K562 (cell line): ENCODE data around the gene ANGPTL7. TPM values are rescaled to one million over a fixed set of nuclear protein-coding genes. Genes with fewer than 3 reads are reported as not detected.

ENCODE experiments used
- ATAC-seq: fragments of 200-7000 bp; cut with Tn5 transposase; 3 replicates; pipeline ENCODE4 v1.9.1; 2020; ENCODE audit warnings: moderate library complexity
- BruUV-seq: library from RNA; stranded (reverse); fragments of 400-500 nt; replicated peaks from 2 replicates; lab custom pipeline; 2021; lab: Mats Ljungman, UMichigan
- CTCF ChIA-PET: fragments of 300-600 bp; formaldehyde crosslinking; extraction: SDS; loops from one replicate; lab custom pipeline; 2021; ENCODE audit warnings: low intra/inter-chr PET ratio; lab: Yijun Ruan, JAX
- POLR2A ChIA-PET: fragments of 300-600, 350-650 bp; sonication (Branson Sonifier 250); formaldehyde crosslinking; extraction: SDS; loops from one replicate; lab custom pipeline; 2021; ENCODE audit warnings: antibody characterized with exemption, inconsistent platforms; lab: Yijun Ruan, JAX
- DNase-seq, 4 experiments: peaks; one replicate each; pipeline versions ENCODE4 v3.0.0 to v3.0.0-alpha.2; 2011 to 2018; ENCODE audit warnings: low spot score in 3 of 4, mixed read lengths in 3 of 4; ENCODE audit errors: extremely low read depth in 1 of 4
- FAIRE-seq: peaks from 2 replicates; lab custom pipeline; 2011; peaks lifted over from hg19 to GRCh38; lab: Jason Lieb, UNC
- H2AFZ ChIP-seq: 2 replicates; pipeline ENCODE4 v1.6.0; 2011; ENCODE audit warnings: low read depth, low read length, control low read depth, inconsistent platforms
- H3K27ac ChIP-seq: fragments of 200-600 bp; 3 replicates; pipeline ENCODE4 v1.8.0; 2011; ENCODE audit warnings: low read depth, mild to moderate bottlenecking, control low read depth, inconsistent platforms, low read length, moderate library complexity, mixed read lengths; ENCODE audit errors: extremely low read depth
- H3K27me3 ChIP-seq, 2 experiments: fragments of 300-600 bp in 1 of 2; 2 replicates in 1 of 2; 3 replicates in 1 of 2; pipeline versions ENCODE4 v1.6.0 to v1.8.0; 2011; ENCODE audit warnings: inconsistent platforms in 2 of 2, low read length in 2 of 2, mild to moderate bottlenecking in 1 of 2, mixed read lengths in 1 of 2, moderate library complexity in 1 of 2; ENCODE audit not compliant: control insufficient read depth in 2 of 2, insufficient read depth in 2 of 2
- H3K36me3 ChIP-seq: fragments of 300-600 bp; 3 replicates; pipeline ENCODE4 v1.8.0; 2011; ENCODE audit warnings: mild to moderate bottlenecking, low read length, inconsistent platforms; ENCODE audit not compliant: control insufficient read depth, insufficient read depth
- H3K4me1 ChIP-seq, 2 experiments: fragments of 200-600 bp in 1 of 2; replicated peaks in 1 of 2; 2 replicates in 1 of 2; 3 replicates in 1 of 2; pipeline versions ENCODE4 v1.5.1 to v1.8.0; 2011; ENCODE audit warnings: inconsistent platforms in 2 of 2, low read length in 2 of 2, mild to moderate bottlenecking in 1 of 2, mixed read lengths in 1 of 2, moderate library complexity in 1 of 2; ENCODE audit not compliant: control insufficient read depth in 2 of 2, insufficient read depth in 2 of 2
- H3K4me2 ChIP-seq: 2 replicates; pipeline ENCODE4 v1.6.1; 2011; ENCODE audit warnings: low read length, control low read depth, inconsistent platforms, mixed read lengths; ENCODE audit not compliant: insufficient read depth
- H3K4me3 ChIP-seq: fragments of 200-600 bp; sonication (generic), shearing (Covaris generic); 2 replicates; pipeline ENCODE4 v1.5.1; 2016; ENCODE audit warnings: control low read depth, inconsistent platforms
- H3K79me2 ChIP-seq: fragments of 200-600 bp; 3 replicates; pipeline ENCODE4 v1.8.0; 2011; ENCODE audit warnings: low read length, inconsistent platforms; ENCODE audit not compliant: control insufficient read depth, insufficient read depth
- H3K9ac ChIP-seq, 2 experiments: 2 replicates each; pipeline versions ENCODE4 v1.6.0 to v1.6.1; 2011; ENCODE audit warnings: low read depth in 2 of 2, low read length in 2 of 2, control low read depth in 1 of 2, inconsistent platforms in 1 of 2, mild to moderate bottlenecking in 1 of 2, mixed read lengths in 1 of 2; ENCODE audit not compliant: insufficient read depth in 1 of 2
- H3K9me1 ChIP-seq: one replicate; pipeline ENCODE4 v1.6.0; 2011; ENCODE audit warnings: inconsistent platforms, mild to moderate bottlenecking, low read length, moderate library complexity; ENCODE audit not compliant: control insufficient read depth, insufficient read depth
- H3K9me3 ChIP-seq: replicated peaks from 2 replicates; pipeline ENCODE4 v1.5.1; 2011; ENCODE audit warnings: low read depth, low read length, inconsistent platforms; ENCODE audit not compliant: control insufficient read depth, insufficient read depth
- H4K20me1 ChIP-seq: replicated peaks from 2 replicates; pipeline ENCODE4 v1.6.1; 2011; ENCODE audit warnings: low read length, inconsistent platforms, mixed read lengths; ENCODE audit not compliant: control insufficient read depth, insufficient read depth
- HMG20B ChIP-seq: fragments of 250-450 bp; sonication (Bioruptor Pico); IDR thresholded peaks from 2 replicates; pipeline ENCODE4 v1.5.0; 2021; ENCODE audit warnings: mild to moderate bottlenecking
- HOXB6 ChIP-seq: fragments of 250-450 bp; sonication (Bioruptor Pico); IDR thresholded peaks from 2 replicates; pipeline ENCODE4 v1.5.1; 2022; ENCODE audit warnings: mild to moderate bottlenecking, borderline replicate concordance
- NCOR1 ChIP-seq: fragments of 450-650 bp; IDR thresholded peaks from 2 replicates; pipeline ENCODE4 v1.6.1; 2016; ENCODE audit warnings: mild to moderate bottlenecking, moderate library complexity
- RAD21 ChIP-seq, 2 experiments: fragments of 250-450 bp in 1 of 2; fragments of 450-650 bp in 1 of 2; sonication (Bioruptor Pico) in 1 of 2; formaldehyde crosslinking in 1 of 2; IDR thresholded peaks in 1 of 2; conservative IDR thresholded peaks in 1 of 2; 2 replicates each; pipeline versions ENCODE4 v1.4.0 to v1.8.0; 2020 to 2022; ENCODE audit warnings: mild to moderate bottlenecking in 2 of 2, moderate library complexity in 1 of 2
- WGBS: fragments of 100-300 bp; shearing (Covaris generic); methylation state at CpG from one replicate; pipeline ENCODE4 v1.1.6; 2016; ENCODE audit warnings: low coverage, mixed read lengths; ENCODE audit not compliant: insufficient coverage; ENCODE audit errors: missing lambda C conversion rate; 5-methylcytosine and 5-hydroxymethylcytosine counted together
- in situ Hi-C: fragments of 300-500 bp; cut with MboI; formaldehyde crosslinking; loops from 4 replicates; pipeline ENCODE4 v1.15.0; 2018; ENCODE audit warnings: inconsistent platforms, mixed read lengths
- intact Hi-C: fragments of 100-400 bp; cut with micrococcal nuclease; formaldehyde crosslinking; loops from 2 replicates; pipeline ENCODE4 v1.14.2; 2022
- polyA plus RNA-seq, 8 experiments: library from polyadenylated mRNA; depleted of rRNA in 4 of 8; stranded (reverse) in 5 of 8; unstranded in 3 of 8; fragments of >200 nt; fragmentation: Nextera tagmentation in 2 of 8; fragmentation: Illumina TruSeq in 1 of 8; extraction: Ambion mirVana in 2 of 8; extraction: Trizol in 1 of 8; gene quantifications; 2 replicates each; pipeline versions ENCODE4 v1.2.1 to v1.2.3, GENCODE V29; 2011 to 2014; ENCODE audit warnings: inconsistent platforms in 1 of 8, missing spikeins in 1 of 8
- total RNA-seq, 7 experiments: library from RNA; depleted of rRNA in 6 of 7; stranded (reverse); fragments of >200 nt in 6 of 7; fragmentation: Illumina TruSeq in 2 of 7; extraction: Trizol in 2 of 7; gene quantifications; 2 replicates each; pipeline versions ENCODE4 v1.2.1 to v1.2.3, GENCODE V29; 2011 to 2021; ENCODE audit warnings: low replicate concordance in 1 of 7
- TF ChIP-seq, protein P1 (sequence below): fragments of 450-650 bp; conservative IDR thresholded peaks from 2 replicates; pipeline ENCODE4 v1.6.1; 2016; ENCODE audit warnings: missing genetic modification characterization, low read depth, mild to moderate bottlenecking, control low read depth, missing compliant biosample characterization
- TF ChIP-seq, protein P2 (sequence below): sonication (generic); formaldehyde crosslinking; IDR thresholded peaks from 2 replicates; pipeline ENCODE4 v1.8.1; 2023; ENCODE audit warnings: missing genetic modification reagents, mild to moderate bottlenecking, borderline replicate concordance

ANGPTL7 gene
- total and polyA plus RNA-seq, 9 of the 15 experiments (the other 6 are each of a cell fraction or from before 2014, with no cell fraction given): not detected

DNA sequence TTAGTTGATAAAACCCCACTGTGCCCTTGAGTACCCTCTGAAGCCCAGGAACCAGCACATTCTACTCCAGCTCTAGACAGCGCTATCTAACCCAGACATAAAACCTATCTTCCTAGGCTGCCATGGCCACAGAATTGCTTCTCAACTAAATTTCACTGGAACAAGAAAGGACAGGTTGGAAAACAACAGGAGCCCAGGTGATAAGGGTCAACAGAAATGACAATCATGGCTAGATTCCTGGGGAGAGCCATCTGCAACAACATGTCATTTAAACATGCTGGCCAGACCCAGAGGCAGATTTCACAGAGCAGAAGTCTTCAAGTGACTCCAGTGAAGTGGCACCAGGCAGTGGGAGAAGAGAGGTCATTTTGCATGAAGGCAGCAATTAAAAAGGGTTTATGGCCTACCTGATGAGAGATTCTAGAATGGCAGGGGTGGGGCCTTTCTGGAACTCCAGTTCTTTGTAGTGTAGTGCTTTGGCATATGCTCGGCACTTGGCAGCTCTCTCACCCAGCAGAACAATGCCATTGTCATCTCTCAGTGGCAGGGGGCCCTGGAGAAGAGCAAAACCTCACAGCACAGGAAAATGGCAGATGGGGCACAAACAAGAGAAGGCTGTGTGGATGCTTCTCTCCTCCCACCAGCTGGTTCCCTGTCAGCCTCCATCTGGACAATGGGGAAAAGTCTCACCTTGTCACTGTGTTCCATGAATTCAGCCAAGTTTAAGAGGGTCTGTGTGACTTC, 9.9 kb downstream of the ANGPTL7 start:
- Histone ChIP-seq H3K79me2 (no peaks in the 10 kb centered on the region), H3K9ac (no peak overlapping the region), H3K4me1 (no peaks in the 10 kb centered on the region), H4K20me1 (no peaks in the 10 kb centered on the region), H2AFZ (no peak overlapping the region), H3K4me2 (no peak overlapping the region), H3K9me1 (peaks cover 2% of the 10 kb centered on the region), H3K9me3 (no peaks in the 10 kb centered on the region), H3K27ac (no peak overlapping the region), H3K36me3 (peaks cover 84% of the 10 kb centered on the region), H3K27me3 (no peaks in the 10 kb centered on the region), H3K4me3 (no peak overlapping the region)
- no peak for FAIRE-seq
- ChIA-PET CTCF (no interaction called here), POLR2A (interaction anchor here (0.8 kb wide), 1 partner anchor 14 kb away, joined by 4 read pairs; no protein-coding TSS in a partner anchor)
- DNase-seq: no peak
- 97% methylated on average over 2 of the region's 2 CpGs for WGBS
- in situ Hi-C loops (no loop called here), intact Hi-C loops (no loop called here)
- no peak for ATAC-seq
- BruUV-seq: no TSS peak
- TF ChIP-seq HOXB6: no peak
- TF ChIP-seq, protein P1, sequence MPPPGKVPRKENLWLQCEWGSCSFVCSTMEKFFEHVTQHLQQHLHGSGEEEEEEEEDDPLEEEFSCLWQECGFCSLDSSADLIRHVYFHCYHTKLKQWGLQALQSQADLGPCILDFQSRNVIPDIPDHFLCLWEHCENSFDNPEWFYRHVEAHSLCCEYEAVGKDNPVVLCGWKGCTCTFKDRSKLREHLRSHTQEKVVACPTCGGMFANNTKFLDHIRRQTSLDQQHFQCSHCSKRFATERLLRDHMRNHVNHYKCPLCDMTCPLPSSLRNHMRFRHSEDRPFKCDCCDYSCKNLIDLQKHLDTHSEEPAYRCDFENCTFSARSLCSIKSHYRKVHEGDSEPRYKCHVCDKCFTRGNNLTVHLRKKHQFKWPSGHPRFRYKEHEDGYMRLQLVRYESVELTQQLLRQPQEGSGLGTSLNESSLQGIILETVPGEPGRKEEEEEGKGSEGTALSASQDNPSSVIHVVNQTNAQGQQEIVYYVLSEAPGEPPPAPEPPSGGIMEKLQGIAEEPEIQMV (tag): no peak
- TF ChIP-seq, protein P2, sequence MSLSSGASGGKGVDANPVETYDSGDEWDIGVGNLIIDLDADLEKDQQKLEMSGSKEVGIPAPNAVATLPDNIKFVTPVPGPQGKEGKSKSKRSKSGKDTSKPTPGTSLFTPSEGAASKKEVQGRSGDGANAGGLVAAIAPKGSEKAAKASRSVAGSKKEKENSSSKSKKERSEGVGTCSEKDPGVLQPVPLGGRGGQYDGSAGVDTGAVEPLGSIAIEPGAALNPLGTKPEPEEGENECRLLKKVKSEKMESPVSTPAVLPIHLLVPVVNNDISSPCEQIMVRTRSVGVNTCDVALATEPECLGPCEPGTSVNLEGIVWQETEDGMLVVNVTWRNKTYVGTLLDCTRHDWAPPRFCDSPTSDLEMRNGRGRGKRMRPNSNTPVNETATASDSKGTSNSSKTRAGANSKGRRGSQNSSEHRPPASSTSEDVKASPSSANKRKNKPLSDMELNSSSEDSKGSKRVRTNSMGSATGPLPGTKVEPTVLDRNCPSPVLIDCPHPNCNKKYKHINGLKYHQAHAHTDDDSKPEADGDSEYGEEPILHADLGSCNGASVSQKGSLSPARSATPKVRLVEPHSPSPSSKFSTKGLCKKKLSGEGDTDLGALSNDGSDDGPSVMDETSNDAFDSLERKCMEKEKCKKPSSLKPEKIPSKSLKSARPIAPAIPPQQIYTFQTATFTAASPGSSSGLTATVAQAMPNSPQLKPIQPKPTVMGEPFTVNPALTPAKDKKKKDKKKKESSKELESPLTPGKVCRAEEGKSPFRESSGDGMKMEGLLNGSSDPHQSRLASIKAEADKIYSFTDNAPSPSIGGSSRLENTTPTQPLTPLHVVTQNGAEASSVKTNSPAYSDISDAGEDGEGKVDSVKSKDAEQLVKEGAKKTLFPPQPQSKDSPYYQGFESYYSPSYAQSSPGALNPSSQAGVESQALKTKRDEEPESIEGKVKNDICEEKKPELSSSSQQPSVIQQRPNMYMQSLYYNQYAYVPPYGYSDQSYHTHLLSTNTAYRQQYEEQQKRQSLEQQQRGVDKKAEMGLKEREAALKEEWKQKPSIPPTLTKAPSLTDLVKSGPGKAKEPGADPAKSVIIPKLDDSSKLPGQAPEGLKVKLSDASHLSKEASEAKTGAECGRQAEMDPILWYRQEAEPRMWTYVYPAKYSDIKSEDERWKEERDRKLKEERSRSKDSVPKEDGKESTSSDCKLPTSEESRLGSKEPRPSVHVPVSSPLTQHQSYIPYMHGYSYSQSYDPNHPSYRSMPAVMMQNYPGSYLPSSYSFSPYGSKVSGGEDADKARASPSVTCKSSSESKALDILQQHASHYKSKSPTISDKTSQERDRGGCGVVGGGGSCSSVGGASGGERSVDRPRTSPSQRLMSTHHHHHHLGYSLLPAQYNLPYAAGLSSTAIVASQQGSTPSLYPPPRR (CRISPR knock-in tag): no peak
- TF ChIP-seq HMG20B (CRISPR knock-in tag): no peak
- TF ChIP-seq NCOR1: no peak
- no peak for TF ChIP-seq RAD21 (CRISPR knock-in tag; conservative IDR thresholded peaks at IDR 0.05 in 1 of 2, IDR thresholded peaks at IDR 0.05 in 1 of 2)
